Measurements from ENCODE around the gene PGLYRP4.

The PGLYRP4 gene

DNA sequence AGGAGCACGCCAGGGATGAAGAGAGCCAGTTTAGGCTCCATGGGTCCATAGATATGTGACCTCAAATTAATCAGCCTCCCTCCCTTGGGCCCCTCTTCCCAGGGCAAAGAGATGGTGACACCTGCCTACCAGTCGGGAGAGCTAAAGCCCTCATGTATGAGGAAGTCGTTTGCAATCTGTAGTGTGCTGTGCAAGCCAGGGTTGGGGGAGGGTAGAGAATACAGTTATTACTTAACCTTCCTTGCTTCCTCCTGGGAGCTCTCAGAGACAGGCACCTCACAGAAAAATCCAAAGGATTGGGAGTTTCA is 4.0 kb downstream of the PGLYRP4 start:
- no peak overlapping the region for H3K4me3 ChIP-seq (ENCODE audit: low read depth, low read length)
- no peak for DNase-seq (ENCODE audit: low read depth, low spot score)
- TF ChIP-seq CTCF (IDR thresholded peaks at IDR 0.05; ENCODE audit: insufficient read depth, low read length, missing control alignments), result no peak
- ChIA-PET CTCF (interaction anchor here (1.2 to 2.7 kb wide), 4 partner anchors 8 to 151 kb away, joined by 3 to 16 read pairs (median 8); no protein-coding TSS in a partner anchor), POLR2A (no interaction called here)

GRCh38 chr1:153343811-153344717 is 4.6 kb downstream of the PGLYRP4 start:
- ChIA-PET CTCF (interaction anchor here (1.2 to 2.7 kb wide), 4 partner anchors 8 to 152 kb away, joined by 3 to 16 read pairs (median 8); no protein-coding TSS in a partner anchor), POLR2A (no interaction called here)
- no peak for TF ChIP-seq CTCF (IDR thresholded peaks at IDR 0.05; ENCODE audit: insufficient read depth, low read length, missing control alignments)
- no peak overlapping the region for H3K4me3 ChIP-seq (ENCODE audit: low read depth, low read length)
- no peak for DNase-seq (ENCODE audit: low read depth, low spot score)

DNA sequence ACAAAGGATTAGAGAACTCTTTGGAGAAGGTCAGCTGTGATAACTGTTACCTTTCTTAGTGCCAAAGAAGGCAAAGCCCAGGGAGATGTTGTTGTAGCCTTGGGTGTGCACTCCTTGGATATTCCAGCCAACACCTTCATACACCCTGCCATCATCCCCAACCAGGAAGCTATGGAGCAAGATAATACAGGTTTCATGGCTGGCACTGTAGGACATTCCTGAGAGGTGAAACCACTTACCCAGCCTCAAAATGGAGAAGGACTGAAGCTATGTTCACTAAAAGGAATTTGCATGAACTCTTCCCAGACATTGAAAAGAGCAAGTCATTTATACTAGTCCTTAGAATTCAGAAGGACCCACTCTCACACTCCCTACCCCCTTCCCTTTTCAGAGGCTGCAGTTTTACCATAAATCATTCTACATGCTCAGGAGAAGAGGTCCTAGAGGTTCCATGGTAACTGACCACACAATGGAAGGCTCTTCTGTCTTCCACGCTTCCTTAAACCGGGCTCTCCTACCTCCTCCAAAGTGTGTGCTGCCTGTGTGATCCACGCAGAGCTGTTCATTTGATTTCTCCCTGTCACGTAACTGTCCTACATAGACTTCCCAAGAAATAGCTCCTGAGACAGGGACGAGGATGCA is 5.5 kb downstream of the PGLYRP4 start:
- CTCF ChIA-PET, result interaction anchor here (1.3 to 2.7 kb wide), 3 partner anchors 9 to 153 kb away, joined by 3 to 16 read pairs (median 11); no protein-coding TSS in a partner anchor
- POLR2A ChIA-PET, result no interaction called here
- H3K4me3 ChIP-seq (ENCODE audit: low read depth, low read length), result no peak overlapping the region
- no peak for TF ChIP-seq CTCF (IDR thresholded peaks at IDR 0.05; ENCODE audit: insufficient read depth, low read length, missing control alignments)
- no peak for DNase-seq (ENCODE audit: low read depth, low spot score)

- TF ChIP-seq CTCF (IDR thresholded peaks at IDR 0.05; ENCODE audit: insufficient read depth, low read length, missing control alignments), result no peak
- no peak overlapping the region for H3K4me3 ChIP-seq (ENCODE audit: low read depth, low read length)
- no peak for DNase-seq (ENCODE audit: low read depth, low spot score)
- ChIA-PET CTCF (interaction anchor here (2.7 kb wide), 1 partner anchor 10 kb away, joined by 16 read pairs; no protein-coding TSS in a partner anchor), POLR2A (no interaction called here)
Observed at GRCh38 chr1:153342178-153342577, 6.5 kb downstream of the PGLYRP4 start.

- CTCF ChIA-PET, result no interaction called here
- no peak for TF ChIP-seq CTCF (IDR thresholded peaks at IDR 0.05; ENCODE audit: insufficient read depth, low read length, missing control alignments)
- no peak overlapping the region for H3K4me3 ChIP-seq (ENCODE audit: low read depth, low read length)
- POLR2A ChIA-PET, result no interaction called here
- DNase-seq (ENCODE audit: low read depth, low spot score), result no peak
Observed at GRCh38 chr1:153341431-153341934, 7.2 kb downstream of the PGLYRP4 start.

DNA sequence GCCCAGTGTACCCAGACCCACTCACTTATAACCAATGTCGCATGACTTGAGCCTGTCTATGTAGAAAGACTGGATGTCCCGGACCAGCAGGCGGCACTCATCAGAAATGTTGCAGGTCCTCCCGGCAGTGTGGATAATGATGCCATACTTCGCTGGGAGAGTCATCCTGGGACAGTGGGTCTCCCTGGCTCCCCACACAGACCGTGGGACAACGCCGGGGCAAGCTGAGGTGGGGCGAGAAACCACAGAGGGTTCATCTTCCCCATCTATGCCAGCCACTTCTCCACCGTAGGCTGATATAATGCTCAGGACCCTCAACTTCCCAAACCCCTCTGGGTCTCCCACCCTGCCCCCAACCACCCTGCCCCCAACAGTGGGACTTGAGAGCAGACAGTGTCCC is 8.3 kb downstream of the PGLYRP4 start:
- POLR2A ChIA-PET, result no interaction called here
- CTCF ChIA-PET, result no interaction called here
- no peak for TF ChIP-seq CTCF (IDR thresholded peaks at IDR 0.05; ENCODE audit: insufficient read depth, low read length, missing control alignments)
- DNase-seq (ENCODE audit: low read depth, low spot score), result no peak
- no peak overlapping the region for H3K4me3 ChIP-seq (ENCODE audit: low read depth, low read length)
